ENCODE measurements around the gene MUCL3.
"Not testable (repeated sequence)": the region's sequence is repeated elsewhere in the genome, so short reads cannot be mapped to it uniquely, and the experiment has no call there.

MUCL3 gene

DNA sequence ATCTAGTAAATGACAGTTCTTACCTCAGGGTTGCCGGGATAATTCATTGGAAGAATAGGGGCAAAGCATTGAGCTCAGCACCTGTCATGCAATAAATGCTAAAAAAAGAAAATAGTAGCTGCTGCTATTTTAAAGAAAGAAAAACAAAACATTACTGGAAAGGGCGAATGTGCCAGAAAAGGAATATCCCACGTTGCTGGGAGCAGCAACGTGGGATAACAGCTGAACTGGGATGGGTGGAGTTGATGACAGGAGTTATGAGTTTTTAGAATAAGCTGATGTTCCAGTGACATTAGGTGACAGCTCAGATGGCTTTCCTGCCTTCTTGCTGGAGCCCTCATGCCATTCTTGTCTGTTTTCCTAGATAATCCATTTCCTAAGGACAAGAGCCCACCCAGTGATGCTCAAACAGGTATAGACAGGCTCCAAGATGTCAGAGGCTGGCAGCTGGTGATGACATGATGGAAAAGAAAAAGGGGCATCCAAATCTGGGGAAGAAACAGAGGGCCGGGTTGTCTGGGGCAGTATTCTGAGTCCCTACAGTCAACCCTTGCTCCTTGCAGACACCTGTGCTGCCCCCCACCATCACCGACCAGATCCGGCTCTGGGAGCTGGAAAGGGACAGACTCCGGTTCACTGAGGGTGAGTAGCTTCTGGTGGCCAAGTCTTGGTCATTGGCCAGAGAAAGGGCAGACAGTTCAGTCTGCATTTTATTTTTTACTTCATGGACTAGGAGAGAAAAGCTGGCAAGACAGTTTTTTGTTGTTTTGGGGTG is 27.8 kb upstream of the MUCL3 start:
- DNase-seq = no peak

DNA sequence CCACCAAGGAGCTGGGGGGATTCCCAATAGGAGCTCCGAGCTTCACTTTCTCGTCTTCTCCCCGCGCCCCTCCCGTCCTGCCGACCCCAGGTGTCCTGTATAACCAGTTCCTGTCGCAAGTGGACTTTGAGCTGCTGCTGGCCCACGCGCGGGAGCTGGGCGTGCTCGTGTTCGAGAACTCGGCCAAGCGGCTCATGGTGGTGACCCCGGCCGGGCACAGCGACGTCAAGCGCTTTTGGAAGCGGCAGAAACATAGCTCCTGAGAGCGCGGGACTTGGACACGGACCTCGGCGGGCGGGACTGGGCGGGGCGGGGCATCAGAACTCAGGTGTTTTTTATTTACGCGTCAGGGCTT is 27.1 kb upstream of the MUCL3 start:
- no peak for DNase-seq

DNA sequence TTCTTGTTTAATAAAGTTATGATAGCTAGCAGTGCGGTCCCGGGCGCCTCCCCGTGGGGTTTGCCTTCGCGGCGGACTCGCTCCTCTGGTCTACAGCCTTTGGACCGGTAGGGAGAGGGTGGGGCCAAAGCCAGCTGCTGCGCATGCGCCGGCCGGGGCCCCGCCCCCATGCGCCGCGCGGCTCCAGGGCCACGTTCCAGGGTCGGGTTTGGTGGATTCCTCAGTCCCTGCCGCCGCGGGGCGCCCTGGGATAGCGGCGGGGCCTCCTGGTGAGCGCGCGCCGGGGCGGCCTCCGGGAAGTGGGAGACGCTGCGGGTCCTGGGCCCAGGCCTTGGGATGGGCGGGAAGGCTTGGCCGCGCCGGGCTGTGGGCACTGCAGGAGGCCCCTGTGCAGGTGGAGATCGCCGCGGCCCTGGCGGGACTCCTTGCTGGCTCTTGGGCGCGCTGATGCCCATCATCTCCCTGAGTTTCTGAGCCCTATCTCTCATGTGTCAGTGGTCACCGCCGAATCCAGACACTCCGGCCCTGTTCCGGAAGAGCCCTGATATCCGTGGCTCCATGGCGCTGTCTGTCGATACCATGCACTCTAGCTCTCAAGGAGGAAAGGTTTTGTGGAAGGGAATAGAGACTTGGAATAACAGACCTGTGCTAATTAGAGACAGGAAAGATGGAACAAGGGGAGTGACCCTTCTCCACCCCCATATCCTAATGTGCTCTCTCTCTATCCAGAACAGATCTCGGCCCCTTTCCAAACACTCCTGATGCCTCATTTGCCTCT is 26.5 kb upstream of the MUCL3 start, which contains the start of gene VARS2:
VARS2 (plus strand) TSS at position 163 of the 778 bp plus-strand sequence; CDS start at position 762, 599 bp downstream.
- DNase-seq = peak; percentile 85

DNA sequence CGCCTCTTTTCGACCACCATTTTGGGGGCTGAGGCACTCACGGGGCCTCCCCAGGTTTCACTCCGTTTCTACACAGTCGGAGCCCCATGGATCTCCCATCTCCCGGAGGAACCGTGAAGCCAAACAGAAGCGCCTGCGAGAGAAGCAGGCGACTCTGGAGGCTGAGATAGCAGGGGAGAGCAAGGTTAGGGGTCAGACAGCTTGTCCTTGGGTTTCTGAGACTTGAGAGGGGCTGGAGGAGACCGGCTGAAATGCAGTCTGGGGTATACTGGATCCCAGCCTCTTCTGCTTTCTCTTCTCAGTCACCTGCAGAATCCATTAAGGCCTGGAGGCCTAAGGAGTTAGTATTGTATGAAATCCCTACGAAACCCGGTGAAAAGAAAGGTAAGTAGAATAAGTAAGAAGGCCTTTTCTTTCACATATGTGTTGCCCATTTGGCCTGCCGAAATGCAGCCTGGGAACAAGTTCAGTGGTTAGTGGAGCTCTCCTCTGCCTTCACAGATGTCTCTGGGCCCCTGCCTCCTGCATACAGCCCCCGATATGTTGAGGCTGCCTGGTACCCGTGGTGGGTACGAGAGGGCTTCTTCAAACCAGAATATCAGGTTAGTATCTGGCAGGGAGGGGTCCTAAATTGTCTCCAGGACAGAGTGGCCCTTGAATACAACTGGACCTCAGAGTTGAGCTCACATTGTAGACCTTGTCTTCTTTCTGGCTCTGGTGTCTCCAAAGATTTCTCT is 25.8 kb upstream of the MUCL3 start:
- DNase-seq = no peak

DNA sequence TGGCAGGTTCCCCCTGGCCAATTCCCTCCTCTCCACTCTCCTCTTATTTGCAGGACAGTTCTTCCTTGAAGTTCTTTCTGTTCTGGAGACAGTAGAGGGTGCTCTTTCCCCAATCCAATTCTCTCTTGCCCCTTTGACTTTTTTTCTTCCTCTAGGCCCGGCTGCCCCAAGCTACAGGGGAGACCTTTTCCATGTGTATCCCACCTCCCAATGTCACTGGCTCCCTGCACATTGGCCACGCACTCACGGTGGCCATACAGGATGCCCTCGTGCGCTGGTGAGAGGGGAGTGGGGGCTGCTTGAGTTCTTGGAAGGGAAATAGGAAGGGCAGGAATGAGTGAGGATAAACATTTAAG is 25.2 kb upstream of the MUCL3 start:
- peak; percentile 10 for DNase-seq

DNA sequence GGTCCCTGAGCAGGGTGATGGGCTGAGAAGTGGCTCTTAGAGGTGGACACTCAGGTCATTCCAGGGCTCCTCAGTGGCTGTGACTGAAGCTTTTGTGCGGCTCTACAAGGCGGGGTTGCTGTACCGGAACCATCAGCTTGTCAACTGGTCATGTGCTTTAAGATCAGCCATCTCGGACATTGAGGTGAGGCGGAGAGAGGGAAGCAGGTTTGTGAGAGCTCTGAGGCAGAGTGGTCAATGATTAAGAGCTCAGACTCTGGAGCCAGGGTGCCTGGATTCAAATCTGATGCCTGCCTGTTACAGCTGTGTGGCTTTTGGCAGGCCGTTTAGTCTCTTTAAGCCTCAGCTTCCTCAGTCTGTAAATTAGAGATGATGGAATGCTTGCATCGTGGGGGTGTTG is 23.7 kb upstream of the MUCL3 start:
- DNase-seq = no peak

DNA sequence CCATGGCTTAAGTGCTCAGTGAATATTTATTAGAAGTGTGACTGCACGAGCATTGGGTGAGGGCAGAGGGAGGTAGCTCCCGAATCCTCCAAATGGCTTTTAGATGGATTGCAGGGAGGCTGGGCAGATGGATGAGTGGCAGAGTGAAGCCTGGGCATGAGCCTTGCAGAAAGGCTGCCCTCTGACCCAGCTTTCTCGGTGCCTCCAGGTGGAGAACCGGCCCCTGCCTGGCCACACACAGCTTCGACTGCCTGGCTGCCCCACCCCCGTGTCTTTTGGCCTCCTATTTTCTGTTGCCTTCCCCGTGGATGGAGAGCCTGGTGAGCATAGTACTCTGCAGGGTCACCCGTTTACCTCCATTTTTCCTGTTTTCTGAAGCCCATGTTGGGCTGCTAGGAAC is 23.3 kb upstream of the MUCL3 start:
- no peak for DNase-seq

DNA sequence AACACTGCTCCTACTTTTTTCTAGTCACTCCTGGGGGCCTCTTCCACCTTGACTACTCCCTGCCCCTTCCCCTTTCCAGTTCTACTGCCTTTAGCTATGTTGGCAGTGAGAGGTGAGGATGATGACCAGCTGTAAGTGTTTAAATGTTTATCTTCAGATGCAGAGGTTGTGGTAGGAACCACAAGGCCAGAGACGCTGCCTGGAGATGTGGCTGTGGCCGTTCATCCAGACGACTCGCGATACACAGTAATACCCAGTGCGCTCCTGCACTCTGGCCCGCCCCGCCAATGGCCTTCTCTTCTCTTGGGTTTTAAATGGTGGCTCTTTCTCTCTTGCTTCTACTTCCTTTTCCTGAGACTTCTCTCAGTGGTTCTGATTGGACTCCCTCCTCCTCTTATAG is 22.1 kb upstream of the MUCL3 start:
- no peak for DNase-seq

DNA sequence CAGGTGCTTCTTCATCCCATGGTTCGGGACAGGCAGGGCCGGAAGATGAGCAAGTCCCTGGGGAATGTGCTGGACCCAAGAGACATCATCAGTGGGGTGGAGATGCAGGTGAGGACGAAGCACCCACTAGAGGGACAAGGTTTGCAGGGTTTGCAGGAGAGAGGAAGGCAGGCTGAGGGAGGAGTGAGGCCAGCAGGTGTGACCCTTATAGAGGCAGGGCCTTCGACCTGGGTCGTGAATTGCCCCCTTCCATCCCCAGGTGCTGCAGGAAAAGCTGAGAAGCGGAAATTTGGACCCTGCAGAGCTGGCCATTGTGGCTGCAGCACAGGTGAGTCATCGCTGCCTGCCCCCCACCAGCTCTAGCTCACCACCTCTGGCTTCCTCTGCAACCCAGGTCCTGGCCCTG is 18.3 kb upstream of the MUCL3 start:
- DNase-seq = no peak

DNA sequence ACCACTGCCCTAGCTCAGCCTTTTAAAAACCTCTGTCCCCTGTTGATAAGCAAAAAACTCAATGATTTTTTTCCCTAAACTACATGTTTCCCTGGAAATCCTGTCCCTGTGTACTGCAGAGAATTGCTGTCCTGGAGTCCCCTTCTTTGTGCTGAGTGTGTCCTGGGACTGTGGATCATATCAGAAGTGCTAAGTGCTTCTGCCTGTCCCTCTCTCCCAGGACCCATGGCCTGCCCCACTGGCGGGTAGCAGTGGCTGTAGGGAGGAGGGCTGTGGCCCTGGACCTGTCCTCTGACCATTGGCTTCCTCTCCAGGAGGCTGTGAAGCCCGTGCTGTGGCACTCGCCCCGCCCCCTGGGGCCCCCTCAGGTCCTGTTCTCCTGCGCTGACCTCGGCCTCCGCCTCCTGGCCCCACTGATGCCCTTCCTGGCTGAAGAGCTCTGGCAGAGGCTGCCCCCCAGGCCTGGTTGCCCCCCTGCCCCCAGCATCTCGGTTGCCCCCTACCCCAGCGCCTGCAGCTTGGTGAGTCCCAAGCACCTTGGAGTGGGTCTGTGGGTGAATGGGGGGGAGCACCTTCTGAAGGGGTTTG is 16.6 kb upstream of the MUCL3 start:
- not testable (repeated sequence) for DNase-seq

DNA sequence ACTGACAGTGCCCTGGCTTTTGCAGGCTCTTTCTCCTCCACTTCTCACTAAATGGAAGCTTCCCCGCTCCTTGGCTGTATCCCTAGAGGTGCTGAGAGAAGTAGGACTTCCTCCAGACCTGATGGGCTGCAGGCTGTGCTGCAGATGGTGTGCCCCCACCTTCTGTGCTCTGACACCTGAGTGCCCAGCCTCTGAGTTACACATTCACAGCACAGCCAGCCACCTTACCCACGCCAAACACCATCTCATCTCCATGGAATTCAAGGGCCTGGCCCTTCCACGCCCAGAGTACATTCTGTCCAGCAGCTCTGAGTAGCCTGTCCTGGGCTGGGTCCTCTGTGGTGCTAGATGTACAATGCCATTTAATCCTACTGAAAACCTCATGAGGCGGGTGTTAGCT is 14.1 kb upstream of the MUCL3 start:
- DNase-seq = peak; percentile 58

DNA sequence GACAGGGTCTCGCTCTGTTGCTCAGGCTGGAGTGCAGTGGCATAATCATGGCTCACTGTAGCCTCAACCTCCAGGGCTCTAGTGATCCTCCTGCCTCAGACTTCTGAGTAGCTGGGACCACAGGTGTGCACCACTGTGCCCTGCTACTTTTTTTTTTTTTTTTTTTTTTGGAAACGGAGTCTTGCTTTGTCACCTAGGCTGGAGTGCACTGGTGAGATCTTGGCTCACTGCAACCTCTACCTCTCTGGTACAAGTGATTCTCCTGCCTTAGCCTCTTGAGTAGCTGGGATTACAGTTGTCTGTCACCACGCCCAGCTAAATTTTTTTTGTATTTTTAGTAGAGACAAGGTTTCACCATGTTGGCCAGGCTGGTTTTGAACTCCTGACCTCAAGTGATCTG is 13.7 kb upstream of the MUCL3 start:
- not testable (repeated sequence) for DNase-seq

DNA sequence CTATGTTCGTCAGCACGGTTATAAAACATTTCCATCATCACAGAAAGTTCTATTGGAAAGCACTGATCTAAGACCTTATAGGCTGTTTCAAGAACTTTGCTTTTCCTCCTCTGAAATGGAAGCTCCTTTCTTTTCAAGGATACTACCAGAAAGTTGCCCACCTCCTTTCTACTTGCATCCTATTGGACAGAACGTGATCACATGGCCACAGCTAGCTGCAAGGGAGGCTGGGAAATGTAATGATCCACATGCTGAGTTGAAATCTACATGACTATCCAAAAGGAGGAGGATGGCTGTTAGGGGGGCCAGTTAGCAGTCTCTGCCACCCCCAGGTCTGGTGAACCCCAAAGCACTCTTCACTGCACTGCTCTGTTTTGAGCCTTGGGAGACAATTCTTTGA is 12.1 kb upstream of the MUCL3 start:
- no peak for DNase-seq

DNA sequence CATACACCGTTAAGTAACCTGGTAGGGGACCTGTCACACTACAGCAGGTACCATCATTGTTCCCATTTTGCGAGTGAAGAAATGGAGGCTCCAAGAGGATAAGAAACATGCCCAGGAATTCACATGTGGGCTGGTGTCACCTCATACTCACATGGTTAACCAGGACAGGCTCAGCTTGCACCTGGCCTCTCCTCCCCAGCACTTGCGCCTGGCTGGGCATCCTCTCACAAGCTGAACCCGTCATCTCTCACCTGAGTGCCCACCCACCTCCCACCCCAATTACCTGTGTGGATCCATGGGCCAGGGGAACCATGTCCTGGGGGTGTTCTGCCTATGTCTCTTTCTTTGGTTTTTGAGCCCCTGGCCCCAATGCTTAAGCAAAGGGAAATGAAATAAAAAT is 10.3 kb upstream of the MUCL3 start:
- no peak for DNase-seq

DNA sequence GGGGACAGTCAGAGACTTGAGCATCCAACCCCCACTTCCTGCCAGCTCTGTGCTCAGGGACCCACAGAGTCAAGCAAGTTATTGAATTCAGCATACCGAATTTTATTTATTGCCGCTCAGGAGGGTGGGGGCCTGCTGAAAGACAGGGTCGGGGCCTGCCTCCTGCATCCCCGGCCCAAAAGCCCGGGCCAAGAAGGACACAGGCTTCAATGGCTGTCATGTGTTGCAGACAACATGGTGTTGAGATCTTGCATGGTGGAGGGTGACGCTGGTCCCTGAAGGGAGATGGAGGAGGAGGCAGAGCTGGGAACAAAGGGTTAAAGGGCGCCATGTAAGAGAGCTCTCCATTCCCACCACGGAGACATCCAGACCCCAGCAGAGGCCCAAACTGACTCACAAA is 9.5 kb upstream of the MUCL3 start:
- no peak for DNase-seq

DNA sequence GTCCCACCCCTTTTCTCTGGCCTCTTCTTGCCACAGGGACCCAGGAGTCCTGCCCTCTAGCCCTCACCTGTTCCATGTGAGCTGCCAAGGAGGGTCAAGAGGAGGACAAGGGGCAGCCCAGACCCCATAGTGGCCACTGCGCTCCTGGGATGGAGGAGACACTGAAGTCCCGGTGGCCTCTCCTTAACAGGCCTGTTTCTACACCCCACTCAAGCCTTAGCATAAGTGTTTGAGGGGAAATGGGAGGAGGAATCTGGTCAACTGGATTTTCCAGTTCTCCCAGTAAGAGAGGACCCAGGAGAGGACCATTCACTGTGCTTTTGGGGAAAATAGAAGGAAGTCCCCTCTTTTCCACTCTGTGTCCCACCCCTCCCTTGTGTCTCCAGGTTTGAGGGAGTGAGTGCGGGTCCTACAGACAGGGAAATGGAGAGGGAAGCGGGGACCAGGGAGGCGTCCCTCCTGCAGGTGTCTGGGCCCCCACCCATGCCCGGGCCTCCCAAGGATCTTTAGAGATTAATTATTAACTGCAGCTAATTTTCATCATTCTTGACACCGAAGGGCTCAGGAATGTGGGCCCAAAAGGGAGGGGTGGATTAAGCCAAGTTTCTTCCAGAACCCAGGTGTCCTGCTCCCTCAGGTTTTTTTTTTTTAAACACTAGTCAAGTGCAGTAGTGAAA is 8.7 kb upstream of the MUCL3 start, which contains the start of gene SFTA2:
SFTA2 (minus strand) TSS at position 202 of the 677 bp plus-strand sequence; CDS start at position 128, 74 bp downstream.
- DNase-seq = no peak

DNA sequence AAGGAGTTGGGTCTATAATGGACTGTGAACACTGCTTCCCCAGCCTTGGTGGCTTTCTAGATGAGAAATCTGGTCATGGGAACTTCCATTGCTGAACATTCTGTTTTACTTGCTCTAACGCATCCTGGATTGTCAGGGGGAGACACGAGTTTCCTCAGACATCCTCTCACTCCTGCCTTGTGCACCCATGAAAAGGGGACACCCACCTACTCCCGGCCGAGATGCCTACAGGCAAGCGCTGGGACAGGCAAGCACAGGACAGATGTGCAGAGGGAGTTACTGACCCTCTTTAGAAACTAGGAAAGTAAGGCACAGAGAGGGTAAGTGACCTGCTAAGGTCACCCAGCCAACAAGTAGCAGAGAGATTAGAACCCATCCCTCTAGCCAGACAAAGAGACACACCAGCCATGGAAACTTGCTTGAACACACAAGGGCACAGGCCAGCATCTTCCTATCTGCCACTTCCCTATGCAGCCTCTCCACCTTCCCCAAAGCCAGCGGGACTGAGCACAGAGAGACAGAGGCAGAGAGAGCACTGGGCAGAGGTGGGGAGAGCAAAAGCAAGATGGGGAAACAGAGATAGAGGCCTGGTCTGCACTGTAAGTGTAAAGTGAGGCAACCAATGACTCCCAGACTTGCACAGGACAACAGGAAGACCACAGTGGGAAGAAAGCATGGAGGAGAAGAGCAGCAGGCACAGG is 8.0 kb upstream of the MUCL3 start:
- no peak for DNase-seq

DNA sequence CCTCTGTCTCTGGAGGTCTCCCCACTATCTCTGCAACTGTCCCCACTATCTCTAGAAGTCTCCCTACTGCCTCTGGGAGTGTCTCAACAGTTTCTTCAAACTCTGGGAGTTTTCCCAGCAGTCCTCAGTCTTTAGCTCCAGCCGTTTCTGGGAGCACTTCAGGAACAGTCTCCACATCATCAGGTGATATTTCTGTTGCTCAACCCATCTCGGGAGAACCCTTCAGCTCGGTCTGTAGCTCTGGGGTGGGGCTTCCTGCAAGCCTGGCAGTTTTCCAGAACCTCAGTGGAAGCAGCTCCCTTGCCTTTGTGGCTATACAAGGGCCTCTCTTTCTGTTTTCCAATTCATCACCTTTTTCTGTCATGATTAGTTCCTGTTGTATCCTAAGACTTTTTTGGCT is 5.8 kb upstream of the MUCL3 start:
- DNase-seq = peak; percentile 37

DNA sequence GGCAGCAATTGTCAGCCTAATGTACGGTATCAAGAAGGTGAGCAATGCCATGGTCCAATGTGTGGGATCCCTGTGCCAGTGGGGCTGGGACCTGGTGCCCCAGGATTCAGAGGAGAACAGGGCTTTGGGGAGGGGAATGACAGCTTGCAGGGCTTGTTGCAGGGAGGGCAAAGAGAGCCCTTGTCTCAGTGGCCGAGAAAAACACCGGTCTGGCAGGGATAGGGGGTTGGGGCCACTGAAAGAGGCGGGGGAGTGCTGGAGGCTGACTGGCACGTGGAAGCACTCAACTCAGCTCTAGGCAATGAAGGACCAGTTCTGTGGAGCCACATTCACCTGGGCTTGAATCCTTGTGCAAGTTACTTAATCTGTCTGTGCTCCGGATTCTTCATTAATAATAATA is 3.5 kb upstream of the MUCL3 start:
- DNase-seq = no peak

DNA sequence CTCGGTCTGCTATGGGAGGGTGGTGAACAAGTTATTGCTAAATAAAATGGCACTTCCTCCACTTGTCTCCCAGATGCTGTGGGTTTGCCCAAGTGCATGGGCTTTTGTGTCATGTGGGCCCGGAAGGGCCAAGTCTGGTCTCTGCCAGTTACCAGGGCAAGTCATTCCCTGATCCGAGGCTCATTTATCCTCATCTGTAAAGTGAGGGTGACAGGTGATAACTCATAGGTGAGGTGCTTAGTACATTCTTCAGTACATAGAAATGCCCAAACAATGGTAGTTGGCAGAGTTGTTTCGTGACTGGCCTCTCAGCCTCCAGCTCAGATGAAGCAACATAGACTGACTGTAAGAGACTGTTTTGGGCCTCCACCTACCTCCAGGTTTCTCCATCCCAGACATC is 2.0 kb upstream of the MUCL3 start:
- DNase-seq = no peak

DNA sequence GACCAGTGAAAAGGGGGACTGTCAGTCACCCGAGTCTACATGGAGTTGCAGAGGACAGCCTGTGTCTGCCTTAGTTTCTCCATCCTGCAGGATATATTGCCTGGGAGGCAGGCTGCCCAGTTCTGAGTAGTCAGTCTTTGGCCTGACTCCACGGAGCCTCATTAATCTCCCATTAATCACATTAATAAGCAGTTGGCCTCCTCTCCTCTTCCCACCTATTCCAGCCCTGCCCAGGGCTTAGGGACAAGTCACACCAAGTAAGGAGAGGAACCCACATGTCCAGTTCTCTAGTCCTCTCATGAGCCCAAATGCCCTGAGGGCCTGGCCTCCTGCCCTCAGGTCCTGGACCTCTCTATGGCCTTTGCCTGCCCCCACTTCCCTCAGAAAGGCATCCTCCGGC is 1.3 kb upstream of the MUCL3 start:
- DNase-seq = peak; percentile 7

Data from NCI-H226 (cell line).